H9 (cell line): ENCODE data around the gene ANKH. TPM values are rescaled to one million over a fixed set of nuclear protein-coding genes. Genes with fewer than 3 reads are reported as not detected.

Experiments used
- DNase-seq: peaks from one replicate; pipeline ENCODE4 v3.0.0-alpha.2; 2017
- H2AFZ ChIP-seq: one replicate; pipeline ENCODE4 v1.6.1; 2013; ENCODE audit warnings: mild to moderate bottlenecking, low read length, control low read depth, moderate library complexity
- H2AK5ac ChIP-seq: 2 replicates; pipeline ENCODE4 v1.6.1; 2013; ENCODE audit warnings: low read length, control low read depth, mixed read lengths; ENCODE audit not compliant: insufficient read length
- H2BK120ac ChIP-seq: one replicate; pipeline ENCODE4 v1.6.1; 2013; ENCODE audit warnings: low read depth, mild to moderate bottlenecking, low read length, control low read depth, inconsistent platforms; ENCODE audit not compliant: poor library complexity, severe bottlenecking
- H2BK12ac ChIP-seq: 2 replicates; pipeline ENCODE4 v1.6.1; 2013; ENCODE audit warnings: low read length, control low read depth, mixed read lengths, low read depth; ENCODE audit not compliant: insufficient read length
- H2BK15ac ChIP-seq: 2 replicates; pipeline ENCODE4 v1.6.1; 2013; ENCODE audit warnings: low read depth, low read length, control low read depth
- H2BK20ac ChIP-seq: one replicate; pipeline ENCODE4 v1.6.1; 2013; ENCODE audit warnings: low read depth, mild to moderate bottlenecking, low read length, control low read depth, inconsistent platforms; ENCODE audit not compliant: poor library complexity, severe bottlenecking
- H2BK5ac ChIP-seq: 2 replicates; pipeline ENCODE4 v1.6.1; 2013; ENCODE audit warnings: low read length, control low read depth, mixed read lengths; ENCODE audit not compliant: insufficient read length
- H3K14ac ChIP-seq: 2 replicates; pipeline ENCODE4 v1.6.1; 2013; ENCODE audit warnings: low read length, control low read depth; ENCODE audit not compliant: insufficient read depth
- H3K18ac ChIP-seq: 2 replicates; pipeline ENCODE4 v1.6.1; 2013; ENCODE audit warnings: low read depth, mild to moderate bottlenecking, mixed read lengths, low read length, control low read depth; ENCODE audit not compliant: insufficient read length
- H3K23ac ChIP-seq: 2 replicates; pipeline ENCODE4 v1.6.1; 2013; ENCODE audit warnings: low read length, control low read depth, mixed read lengths, low read depth; ENCODE audit not compliant: insufficient read length
- H3K23me2 ChIP-seq: 2 replicates; pipeline ENCODE4 v1.6.1; 2013; ENCODE audit warnings: low read depth, mild to moderate bottlenecking, mixed read lengths, low read length, control low read depth; ENCODE audit not compliant: insufficient read length, poor library complexity, severe bottlenecking
- H3K27ac ChIP-seq: 2 replicates; pipeline ENCODE4 v1.5.1; 2013; ENCODE audit warnings: low read length, control low read depth, mixed read lengths, low read depth; ENCODE audit not compliant: insufficient read length
- H3K27me3 ChIP-seq: 2 replicates; pipeline ENCODE4 v1.6.1; 2013; ENCODE audit warnings: low read length, control low read depth, inconsistent platforms; ENCODE audit not compliant: insufficient read depth
- H3K4ac ChIP-seq: 2 replicates; pipeline ENCODE4 v1.6.1; 2013; ENCODE audit warnings: low read depth, mild to moderate bottlenecking, control low read depth, inconsistent platforms, low read length, moderate library complexity
- H3K4me1 ChIP-seq: 2 replicates; pipeline ENCODE4 v1.6.1; 2013; ENCODE audit warnings: low read length, control low read depth, inconsistent platforms; ENCODE audit not compliant: insufficient read depth
- H3K4me2 ChIP-seq: 2 replicates; pipeline ENCODE4 v1.6.1; 2013; ENCODE audit warnings: low read length, control low read depth, mixed read lengths; ENCODE audit not compliant: insufficient read length, insufficient read depth
- H3K56ac ChIP-seq: 2 replicates; pipeline ENCODE4 v1.6.1; 2013; ENCODE audit warnings: low read depth, mild to moderate bottlenecking, mixed read lengths, low read length, control low read depth; ENCODE audit not compliant: insufficient read length
- H3K79me1 ChIP-seq: 2 replicates; pipeline ENCODE4 v1.6.1; 2013; ENCODE audit warnings: low read depth, mild to moderate bottlenecking, moderate library complexity, low read length, control low read depth, inconsistent platforms; ENCODE audit not compliant: insufficient read depth, poor library complexity, severe bottlenecking
- H3K79me2 ChIP-seq: 2 replicates; pipeline ENCODE4 v1.6.1; 2013; ENCODE audit warnings: low read length, control low read depth, inconsistent platforms; ENCODE audit not compliant: insufficient read depth
- H3K9ac ChIP-seq: 2 replicates; pipeline ENCODE4 v1.6.1; 2013; ENCODE audit warnings: low read length, control low read depth, mixed read lengths; ENCODE audit not compliant: insufficient read length; ENCODE audit errors: extremely low read depth
- H3K9me3 ChIP-seq: one replicate; pipeline ENCODE4 v1.6.1; 2013; ENCODE audit warnings: low read depth, low read length, inconsistent platforms; ENCODE audit not compliant: control insufficient read depth
- H3T11ph ChIP-seq: one replicate; pipeline ENCODE4 v1.6.1; 2013; ENCODE audit warnings: mild to moderate bottlenecking, low read length, control low read depth, inconsistent platforms
- H4K20me1 ChIP-seq: one replicate; pipeline ENCODE4 v1.6.1; 2013; ENCODE audit not compliant: control insufficient read depth, insufficient read length, insufficient read depth
- H4K5ac ChIP-seq: 2 replicates; pipeline ENCODE4 v1.6.1; 2013; ENCODE audit warnings: low read depth, mild to moderate bottlenecking, mixed read lengths, low read length, control low read depth; ENCODE audit not compliant: insufficient read length
- H4K8ac ChIP-seq: replicated peaks from 2 replicates; pipeline ENCODE4 v1.6.1; 2013; ENCODE audit warnings: low read length, control low read depth, mixed read lengths, low read depth; ENCODE audit not compliant: insufficient read length
- H4K91ac ChIP-seq: 2 replicates; pipeline ENCODE4 v1.6.1; 2013; ENCODE audit warnings: low read depth, mild to moderate bottlenecking, moderate library complexity, mixed read lengths, low read length, control low read depth; ENCODE audit not compliant: insufficient read length
- H3K27ac Mint-ChIP-seq, 3 experiments: 2 replicates in 2 of 3; 3 replicates in 1 of 3; pipeline ENCODE4 v1.8.0; 2020 to 2021; ENCODE audit warnings: mixed read lengths in 3 of 3, mild to moderate bottlenecking in 1 of 3, moderate library complexity in 1 of 3
- H3K27me3 Mint-ChIP-seq: 2 replicates; pipeline ENCODE4 v1.8.0; 2021; ENCODE audit warnings: low read depth, mild to moderate bottlenecking, moderate library complexity, mixed read lengths
- H3K36me3 Mint-ChIP-seq, 3 experiments: 2 replicates in 2 of 3; 3 replicates in 1 of 3; pipeline ENCODE4 v1.8.0; 2020 to 2021; ENCODE audit warnings: low read depth in 3 of 3, mixed read lengths in 3 of 3; ENCODE audit not compliant: insufficient read depth in 1 of 3
- H3K4me1 Mint-ChIP-seq, 2 experiments: 2 replicates each; pipeline ENCODE4 v1.8.0; 2020; ENCODE audit warnings: mixed read lengths in 2 of 2
- H3K4me3 Mint-ChIP-seq, 2 experiments: 2 replicates in 1 of 2; 3 replicates in 1 of 2; pipeline ENCODE4 v1.8.0; 2020 to 2021; ENCODE audit warnings: mild to moderate bottlenecking in 2 of 2, mixed read lengths in 2 of 2, moderate library complexity in 1 of 2
- H3K9me3 Mint-ChIP-seq, 2 experiments: 2 replicates in 1 of 2; 3 replicates in 1 of 2; pipeline ENCODE4 v1.8.0; 2020; ENCODE audit warnings: mild to moderate bottlenecking in 2 of 2, mixed read lengths in 2 of 2, moderate library complexity in 1 of 2
- CTCF ChIP-seq: fragments of 200-600 bp; sonication (generic); conservative IDR thresholded peaks from 3 replicates; pipeline ENCODE4 v1.8.0; 2021; ENCODE audit warnings: antibody characterized with exemption, mild to moderate bottlenecking
- WGBS: extraction: QIAGEN DNeasy Blood & Tissue Kit; methylation state at CpG from one replicate; pipeline ENCODE4 v1.1.7; 2013; ENCODE audit warnings: missing lambda C conversion rate, low lambda C conversion rate, mixed read lengths; ENCODE audit not compliant: insufficient read length; ENCODE audit errors: extremely low coverage; 5-methylcytosine and 5-hydroxymethylcytosine counted together
- total RNA-seq: library from RNA; stranded (reverse); gene quantifications from 2 replicates; pipeline ENCODE4 v1.2.1, GENCODE V29; 2021

Gene ANKH
- total RNA-seq, 1 experiment from 2014 or later, result 9.6 TPM

- no peak for TF ChIP-seq CTCF
- Histone ChIP-seq H2BK120ac (no peak overlapping the region), H4K5ac (no peak overlapping the region), H3K14ac (no peak overlapping the region), H3K9ac (no peak overlapping the region), H4K91ac (no peak overlapping the region), H3K4me2 (no peak overlapping the region), H2BK5ac (no peak overlapping the region), H2AFZ (no peak overlapping the region), H3K27ac (no peak overlapping the region), H3K4ac (no peak overlapping the region), H4K20me1 (no peaks in the 10 kb centered on the region), H3K23ac (no peak overlapping the region), H3K27me3 (no peaks in the 10 kb centered on the region), H3T11ph (no peak overlapping the region), H3K18ac (no peak overlapping the region), H3K23me2 (no peaks in the 10 kb centered on the region), H3K9me3 (no peaks in the 10 kb centered on the region), H2BK12ac (no peak overlapping the region), H3K79me2 (no peaks in the 10 kb centered on the region), H2AK5ac (no peak overlapping the region), H3K56ac (no peak overlapping the region), H2BK20ac (no peak overlapping the region), H3K4me1 (no peaks in the 10 kb centered on the region; the same call in 1 of the 2 replicates), H2BK15ac (no peak overlapping the region), H3K79me1 (no peaks in the 10 kb centered on the region), H4K8ac (no peak overlapping the region)
- no peak overlapping the region for H3K4me3 Mint-ChIP-seq
- H3K9me3 Mint-ChIP-seq, result no peaks in the 10 kb centered on the region
- no peak for DNase-seq
- WGBS, result no CpG with 5 or more reads among the region's 6 CpGs
- H3K27ac Mint-ChIP-seq, result no peak overlapping the region
- no peaks in the 10 kb centered on the region for H3K27me3 Mint-ChIP-seq
- peaks cover 17 to 18% of the 10 kb centered on the region in 2 experiments for H3K4me1 Mint-ChIP-seq
- no peaks in the 10 kb centered on the region for H3K36me3 Mint-ChIP-seq
Measured at GRCh38 chr5:14777187-14777586, 94.4 kb downstream of the ANKH start.
